K562 (cell line): ENCODE measurements around the gene CSDE1. TPM values are rescaled to one million over a fixed set of nuclear protein-coding genes. Genes with fewer than 3 reads are reported as not detected.

Source experiments
- ATF3 ChIP-seq, 2 experiments: fragments of 450-650 bp in 1 of 2; sonication (generic) in 1 of 2; formaldehyde crosslinking in 1 of 2; IDR thresholded peaks in 1 of 2; conservative IDR thresholded peaks in 1 of 2; 2 replicates each; pipeline versions ENCODE4 v1.6.1 to v1.8.1; 2016 to 2023; ENCODE audit warnings: mild to moderate bottlenecking in 2 of 2, moderate library complexity in 2 of 2, inconsistent platforms in 1 of 2, missing genetic modification reagents in 1 of 2
- BRD9 ChIP-seq: fragments of 450-650 bp; IDR thresholded peaks from 2 replicates; pipeline ENCODE4 v1.6.1; 2018; ENCODE audit warnings: low read depth; ENCODE audit not compliant: partially characterized antibody
- C11orf30 ChIP-seq: fragments of 450-650 bp; IDR thresholded peaks from 2 replicates; pipeline ENCODE4 v1.6.1; 2016; ENCODE audit warnings: low read depth, mild to moderate bottlenecking
- CBFA2T2 ChIP-seq: fragments of 450-650 bp; conservative IDR thresholded peaks from 2 replicates; pipeline ENCODE4 v1.6.1; 2017; ENCODE audit warnings: mild to moderate bottlenecking
- HDAC1 ChIP-seq, 2 experiments: fragments of 450-650 bp; IDR thresholded peaks; 2 replicates each; pipeline ENCODE4 v1.6.1; 2016 to 2017; ENCODE audit warnings: inconsistent platforms in 1 of 2, mild to moderate bottlenecking in 1 of 2, moderate library complexity in 1 of 2
- HNRNPL ChIP-seq: fragments of 200-400 bp; formaldehyde crosslinking; IDR thresholded peaks from 2 replicates; pipeline ENCODE4 v1.6.1; 2017; ENCODE audit warnings: low read depth, mild to moderate bottlenecking, low read length
- MAFG ChIP-seq: fragments of 450-650 bp; conservative IDR thresholded peaks from 2 replicates; pipeline ENCODE4 v1.6.1; 2016; ENCODE audit warnings: missing genetic modification characterization, missing compliant biosample characterization
- MED1 ChIP-seq: sonication (generic); formaldehyde crosslinking; IDR thresholded peaks from 2 replicates; pipeline ENCODE4 v1.8.1; 2023; ENCODE audit warnings: missing genetic modification reagents, borderline replicate concordance
- MIER1 ChIP-seq: fragments of 450-650 bp; IDR thresholded peaks from 2 replicates; pipeline ENCODE4 v1.6.1; 2016; ENCODE audit warnings: antibody characterized with exemption, mild to moderate bottlenecking, low read depth
- MNT ChIP-seq, 2 experiments: fragments of 450-650 bp; conservative IDR thresholded peaks; 2 replicates each; pipeline ENCODE4 v1.6.1; 2017; ENCODE audit warnings: mild to moderate bottlenecking in 2 of 2, moderate library complexity in 2 of 2
- POLR2AphosphoS2 ChIP-seq: IDR thresholded peaks from 2 replicates; pipeline ENCODE4 v1.6.1; 2012; ENCODE audit warnings: low read length, improper control_type of control experiment
- PRPF4 ChIP-seq: fragments of 200-400 bp; formaldehyde crosslinking; IDR thresholded peaks from one replicate; pipeline ENCODE4 v1.6.1; 2017; ENCODE audit warnings: low read length, low read depth, mild to moderate bottlenecking; ENCODE audit not compliant: insufficient read depth, poor library complexity, severe bottlenecking
- SRSF3 ChIP-seq: fragments of 200-400 bp; formaldehyde crosslinking; IDR thresholded peaks from 2 replicates; pipeline ENCODE4 v1.6.1; 2016; ENCODE audit warnings: mild to moderate bottlenecking, low read length, moderate library complexity; ENCODE audit not compliant: insufficient read depth
- THRAP3 ChIP-seq: fragments of 450-650 bp; IDR thresholded peaks from 2 replicates; pipeline ENCODE4 v1.6.1; 2016; ENCODE audit warnings: mild to moderate bottlenecking, inconsistent platforms, borderline replicate concordance
- ZC3H4 ChIP-seq: sonication (generic); formaldehyde crosslinking; IDR thresholded peaks from 2 replicates; pipeline ENCODE4 v1.9.0; 2021; ENCODE audit warnings: missing genetic modification reagents, borderline replicate concordance
- ZNF431 ChIP-seq: sonication (generic); formaldehyde crosslinking; IDR thresholded peaks from 2 replicates; pipeline ENCODE4 v1.8.0; 2022; ENCODE audit warnings: mild to moderate bottlenecking, missing genetic modification reagents
- ZNF445 ChIP-seq: fragments of 250-450 bp; sonication (Bioruptor Pico); IDR thresholded peaks from 2 replicates; pipeline ENCODE4 v1.4.0; 2020; ENCODE audit warnings: low read depth, mild to moderate bottlenecking, moderate library complexity
- polyA plus RNA-seq, 8 experiments: library from polyadenylated mRNA; depleted of rRNA in 4 of 8; stranded (reverse) in 5 of 8; unstranded in 3 of 8; fragments of >200 nt; fragmentation: Nextera tagmentation in 2 of 8; fragmentation: Illumina TruSeq in 1 of 8; extraction: Ambion mirVana in 2 of 8; extraction: Trizol in 1 of 8; gene quantifications; 2 replicates each; pipeline versions ENCODE4 v1.2.1 to v1.2.3, GENCODE V29; 2011 to 2014; ENCODE audit warnings: inconsistent platforms in 1 of 8, missing spikeins in 1 of 8
- total RNA-seq, 7 experiments: library from RNA; depleted of rRNA in 6 of 7; stranded (reverse); fragments of >200 nt in 6 of 7; fragmentation: Illumina TruSeq in 2 of 7; extraction: Trizol in 2 of 7; gene quantifications; 2 replicates each; pipeline versions ENCODE4 v1.2.1 to v1.2.3, GENCODE V29; 2011 to 2021; ENCODE audit warnings: low replicate concordance in 1 of 7
- TF ChIP-seq, protein P1 (sequence below), 2 experiments: fragments of 450-650 bp in 1 of 2; sonication (generic) in 1 of 2; formaldehyde crosslinking; conservative IDR thresholded peaks; 2 replicates each; pipeline versions ENCODE4 v1.4.0 to v1.8.1; 2020 to 2022; ENCODE audit warnings: mild to moderate bottlenecking in 1 of 2, missing genetic modification reagents in 1 of 2
- TF ChIP-seq, protein P2 (sequence below): fragments of 250-450 bp; sonication (Bioruptor Pico); IDR thresholded peaks from 2 replicates; pipeline ENCODE4 v1.5.0; 2021
- TF ChIP-seq, protein P3 (sequence below): sonication (generic); formaldehyde crosslinking; IDR thresholded peaks from 2 replicates; pipeline ENCODE4 v1.8.0; 2022; ENCODE audit warnings: mild to moderate bottlenecking, missing genetic modification reagents
- TF ChIP-seq, protein P4 (sequence below): fragments of 250-450 bp; sonication (Bioruptor Pico); IDR thresholded peaks from 2 replicates; pipeline ENCODE4 v1.5.0; 2021; ENCODE audit warnings: mild to moderate bottlenecking, borderline replicate concordance

Gene CSDE1
- total and polyA plus RNA-seq, 9 of the 15 experiments (the other 6 are each of a cell fraction or from before 2014, with no cell fraction given): 174 to 538 (median 403) TPM

GRCh38 chr1:114756949-114757454, 782 bp downstream of the CSDE1 start (continued):
- TF ChIP-seq, protein P1, sequence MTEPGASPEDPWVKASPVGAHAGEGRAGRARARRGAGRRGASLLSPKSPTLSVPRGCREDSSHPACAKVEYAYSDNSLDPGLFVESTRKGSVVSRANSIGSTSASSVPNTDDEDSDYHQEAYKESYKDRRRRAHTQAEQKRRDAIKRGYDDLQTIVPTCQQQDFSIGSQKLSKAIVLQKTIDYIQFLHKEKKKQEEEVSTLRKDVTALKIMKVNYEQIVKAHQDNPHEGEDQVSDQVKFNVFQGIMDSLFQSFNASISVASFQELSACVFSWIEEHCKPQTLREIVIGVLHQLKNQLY (CRISPR knock-in tag; conservative IDR thresholded peaks at IDR 0.05): no peak
- no peak for TF ChIP-seq HNRNPL
- TF ChIP-seq PRPF4: no peak
- TF ChIP-seq ZNF445 (CRISPR knock-in tag): no peak
- peak; percentile 69; the same call in 1 of the 2 replicates for TF ChIP-seq ZC3H4 (CRISPR knock-in tag)
- TF ChIP-seq MIER1: no peak
- peak; percentile 43 to 50; a peak in 3 of 4 replicates for TF ChIP-seq MNT (conservative IDR thresholded peaks at IDR 0.05)
- TF ChIP-seq, protein P2, sequence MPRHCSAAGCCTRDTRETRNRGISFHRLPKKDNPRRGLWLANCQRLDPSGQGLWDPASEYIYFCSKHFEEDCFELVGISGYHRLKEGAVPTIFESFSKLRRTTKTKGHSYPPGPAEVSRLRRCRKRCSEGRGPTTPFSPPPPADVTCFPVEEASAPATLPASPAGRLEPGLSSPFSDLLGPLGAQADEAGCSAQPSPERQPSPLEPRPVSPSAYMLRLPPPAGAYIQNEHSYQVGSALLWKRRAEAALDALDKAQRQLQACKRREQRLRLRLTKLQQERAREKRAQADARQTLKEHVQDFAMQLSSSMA (CRISPR knock-in tag): peak; percentile 75
- TF ChIP-seq ZNF431 (CRISPR knock-in tag): 0 out of 2 replicates have a peak, but pooled peaks have one; percentile 4
- TF ChIP-seq CBFA2T2: no peak
- TF ChIP-seq HDAC1 (IDR thresholded peaks at IDR 0.05): peak in 1 of 2 experiments; percentile 80; a peak in 2 of 4 replicates
- TF ChIP-seq POLR2AphosphoS2: no peak
- no peak for TF ChIP-seq SRSF3
- TF ChIP-seq, protein P3, sequence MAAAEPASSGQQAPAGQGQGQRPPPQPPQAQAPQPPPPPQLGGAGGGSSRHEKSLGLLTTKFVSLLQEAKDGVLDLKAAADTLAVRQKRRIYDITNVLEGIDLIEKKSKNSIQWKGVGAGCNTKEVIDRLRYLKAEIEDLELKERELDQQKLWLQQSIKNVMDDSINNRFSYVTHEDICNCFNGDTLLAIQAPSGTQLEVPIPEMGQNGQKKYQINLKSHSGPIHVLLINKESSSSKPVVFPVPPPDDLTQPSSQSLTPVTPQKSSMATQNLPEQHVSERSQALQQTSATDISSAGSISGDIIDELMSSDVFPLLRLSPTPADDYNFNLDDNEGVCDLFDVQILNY (CRISPR knock-in tag): no peak
- peak; percentile 42; the same call in 1 of the 2 replicates for TF ChIP-seq ATF3 (IDR thresholded peaks at IDR 0.05)
- TF ChIP-seq ATF3 (CRISPR knock-in tag; conservative IDR thresholded peaks at IDR 0.05): no peak
- TF ChIP-seq THRAP3: no peak
- no peak for TF ChIP-seq C11orf30
- TF ChIP-seq BRD9: no peak
- TF ChIP-seq MED1 (CRISPR knock-in tag): no peak
- TF ChIP-seq, protein P4, sequence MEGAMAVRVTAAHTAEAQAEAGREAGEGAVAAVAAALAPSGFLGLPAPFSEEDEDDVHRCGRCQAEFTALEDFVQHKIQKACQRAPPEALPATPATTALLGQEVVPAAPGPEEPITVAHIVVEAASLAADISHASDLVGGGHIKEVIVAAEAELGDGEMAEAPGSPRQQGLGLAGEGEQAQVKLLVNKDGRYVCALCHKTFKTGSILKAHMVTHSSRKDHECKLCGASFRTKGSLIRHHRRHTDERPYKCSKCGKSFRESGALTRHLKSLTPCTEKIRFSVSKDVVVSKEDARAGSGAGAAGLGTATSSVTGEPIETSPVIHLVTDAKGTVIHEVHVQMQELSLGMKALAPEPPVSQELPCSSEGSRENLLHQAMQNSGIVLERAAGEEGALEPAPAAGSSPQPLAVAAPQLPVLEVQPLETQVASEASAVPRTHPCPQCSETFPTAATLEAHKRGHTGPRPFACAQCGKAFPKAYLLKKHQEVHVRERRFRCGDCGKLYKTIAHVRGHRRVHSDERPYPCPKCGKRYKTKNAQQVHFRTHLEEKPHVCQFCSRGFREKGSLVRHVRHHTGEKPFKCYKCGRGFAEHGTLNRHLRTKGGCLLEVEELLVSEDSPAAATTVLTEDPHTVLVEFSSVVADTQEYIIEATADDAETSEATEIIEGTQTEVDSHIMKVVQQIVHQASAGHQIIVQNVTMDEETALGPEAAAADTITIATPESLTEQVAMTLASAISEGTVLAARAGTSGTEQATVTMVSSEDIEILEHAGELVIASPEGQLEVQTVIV (CRISPR knock-in tag): no peak
- TF ChIP-seq MAFG: no peak
